Activated CD4-positive, alpha-beta T cell treated with anti-CD3 and anti-CD28 coated beads for 36 hours (primary cell): ENCODE results near the gene IGFLR1. TPM values are rescaled to one million over a fixed set of nuclear protein-coding genes. Genes with fewer than 3 reads are reported as not detected.
A peak's percentile ranks its signal among the peaks of the same experiment; 100 is the strongest.

Source experiments
- ATAC-seq: fragments of 200-7000 bp; cut with Tn5 transposase; one replicate; pipeline ENCODE4 v1.10.0; 2021; ENCODE audit warnings: mild to moderate bottlenecking, moderate library complexity
- CTCF ChIA-PET: fragments of 350-600 bp; sonication (Branson Sonifier 250); formaldehyde crosslinking; loops from one replicate; lab custom pipeline; 2021; ENCODE audit warnings: antibody characterized with exemption; lab: Charles Lee
- POLR2A ChIA-PET: fragments of 350-600 bp; sonication (Branson Sonifier 250); formaldehyde crosslinking; loops from one replicate; lab custom pipeline; 2021; ENCODE audit warnings: antibody characterized with exemption, inconsistent platforms; lab: Charles Lee
- DNase-seq: peaks from one replicate; pipeline ENCODE4 v3.0.0-alpha.2; 2020
- H3K27ac Mint-ChIP-seq: one replicate; pipeline ENCODE4 v1.8.0; 2021; ENCODE audit warnings: mixed read lengths
- H3K27me3 Mint-ChIP-seq: one replicate; pipeline ENCODE4 v1.8.0; 2021; ENCODE audit warnings: mixed read lengths
- H3K36me3 Mint-ChIP-seq: one replicate; pipeline ENCODE4 v1.8.0; 2021; ENCODE audit warnings: low read depth, mixed read lengths
- H3K4me1 Mint-ChIP-seq: one replicate; pipeline ENCODE4 v1.8.0; 2021; ENCODE audit warnings: mixed read lengths
- H3K4me3 Mint-ChIP-seq: one replicate; pipeline ENCODE4 v1.8.0; 2021; ENCODE audit warnings: mild to moderate bottlenecking, moderate library complexity, mixed read lengths
- H3K9me3 Mint-ChIP-seq: one replicate; pipeline ENCODE4 v1.8.0; 2021; ENCODE audit warnings: low read depth, mixed read lengths
- intact Hi-C, 2 experiments: fragments of 100-400 bp; cut with DNase I in 1 of 2; cut with micrococcal nuclease in 1 of 2; formaldehyde crosslinking; loops; one replicate each; pipeline versions ENCODE4 v1.14.2 to v1.15.1; 2022 to 2024; cut with DNase I, micrococcal nuclease
- total RNA-seq, 2 experiments: library from RNA; stranded (reverse); gene quantifications; one replicate each; pipeline ENCODE4 v1.2.3, GENCODE V29; 2021

IGFLR1 gene
- total RNA-seq, 2 experiments from 2014 or later = 71.4 to 80.2 TPM

GRCh38 chr19:35743640-35744429 is 1.6 kb upstream of the IGFLR1 start:
- CTCF ChIA-PET = interaction anchor here (1.0 to 2.0 kb wide), 5 partner anchors 22 to 186 kb away, joined by 3 to 8 read pairs (median 4); no protein-coding TSS in a partner anchor
- Mint-ChIP-seq H3K27ac (peak overlapping the region; percentile 100), H3K27me3 (no peaks in the 10 kb centered on the region), H3K4me1 (peaks cover 46% of the 10 kb centered on the region), H3K36me3 (peaks cover 31% of the 10 kb centered on the region), H3K9me3 (no peaks in the 10 kb centered on the region), H3K4me3 (peak overlapping the region; percentile 99)
- POLR2A ChIA-PET = interaction anchor here (1.8 to 2.3 kb wide), 2 partner anchors 25 to 41 kb away, joined by 10 to 13 read pairs; no protein-coding TSS in a partner anchor
- intact Hi-C loops = loop anchor here (1.0 to 10.0 kb wide), 9 partner anchors 27 to 599 kb away; partner anchors contain the start of genes ARHGAP33 (in 2 of the 2), ETV2 (in 1 of the 2), FXYD7 (in 1 of the 2) and SDHAF1 (in 1 of the 2)
- DNase-seq = no peak
- no peak for ATAC-seq

DNA sequence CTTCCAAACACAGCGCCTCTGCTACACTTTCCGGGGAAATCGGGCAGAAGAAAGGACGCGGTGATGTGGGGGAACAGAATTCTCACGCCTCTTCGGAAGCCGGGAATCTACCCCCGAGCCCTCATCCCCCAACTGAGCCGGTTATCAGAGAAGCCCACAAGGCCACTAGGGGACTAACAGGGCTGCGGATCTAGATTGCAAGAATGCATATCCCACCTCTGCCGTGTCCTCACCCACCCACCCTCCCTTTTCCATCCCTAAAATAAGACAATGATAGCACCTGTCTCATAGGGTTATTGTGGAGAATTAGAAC is 1.1 kb downstream of the IGFLR1 start:
- no peaks in the 10 kb centered on the region for H3K9me3 Mint-ChIP-seq
- POLR2A ChIA-PET = interaction anchor here (1.0 to 1.3 kb wide), 7 partner anchors 12 to 49 kb away, joined by 3 to 6 read pairs (median 4); no protein-coding TSS in a partner anchor
- CTCF ChIA-PET = interaction anchor here (0.7 to 2.2 kb wide), 9 partner anchors 10 to 273 kb away, joined by 3 to 14 read pairs (median 3); partner anchors contain the start of gene ALKBH6
- DNase-seq (no peak), ATAC-seq (no peak)
- intact Hi-C loops = loop anchor here (1.0 to 10.0 kb wide), 6 partner anchors 48 to 596 kb away; partner anchors contain the start of genes ETV2 (in 1 of the 2), FXYD7 (in 1 of the 2), POLR2I (in 1 of the 2) and SDHAF1 (in 1 of the 2)
- peaks cover 33% of the 10 kb centered on the region for H3K4me1 Mint-ChIP-seq
- H3K27me3 Mint-ChIP-seq = no peaks in the 10 kb centered on the region
- peak overlapping the region; percentile 96 for H3K27ac Mint-ChIP-seq
- H3K36me3 Mint-ChIP-seq = peaks cover 46% of the 10 kb centered on the region
- peak overlapping the region; percentile 82 for H3K4me3 Mint-ChIP-seq

GRCh38 chr19:35740423-35741202 is 1.6 kb downstream of the IGFLR1 start:
- ChIA-PET POLR2A (interaction anchor here (0.6 to 1.3 kb wide), 9 partner anchors 10 to 49 kb away, joined by 3 to 6 read pairs (median 4); no protein-coding TSS in a partner anchor), CTCF (interaction anchor here (0.6 to 2.2 kb wide), 14 partner anchors 10 to 274 kb away, joined by 3 to 14 read pairs (median 3); partner anchors contain the start of genes ALKBH6 and HAUS5)
- H3K27me3 Mint-ChIP-seq = no peaks in the 10 kb centered on the region
- ATAC-seq = peak; percentile 67
- no peaks in the 10 kb centered on the region for H3K9me3 Mint-ChIP-seq
- H3K4me1 Mint-ChIP-seq = peaks cover 28% of the 10 kb centered on the region
- H3K36me3 Mint-ChIP-seq = peaks cover 49% of the 10 kb centered on the region
- intact Hi-C loops = loop anchor here (1.0 to 10.0 kb wide), 14 partner anchors 18 to 596 kb away; partner anchors contain the start of genes APLP1 (in 1 of the 2), ARHGAP33 (in 1 of the 2), ETV2 (in 1 of the 2) and FXYD7 (in 1 of the 2)
- DNase-seq = peak; percentile 99
- H3K27ac Mint-ChIP-seq = peak overlapping the region; percentile 96
- H3K4me3 Mint-ChIP-seq = peak overlapping the region; percentile 82

GRCh38 chr19:35740108-35740422 is 2.2 kb downstream of the IGFLR1 start:
- CTCF ChIA-PET = interaction anchor here (0.6 to 2.2 kb wide), 8 partner anchors 9 to 274 kb away, joined by 3 to 14 read pairs (median 3); partner anchors contain the start of genes ALKBH6 and HAUS5
- Mint-ChIP-seq H3K4me3 (peak overlapping the region; percentile 82), H3K36me3 (peaks cover 52% of the 10 kb centered on the region), H3K27me3 (no peaks in the 10 kb centered on the region), H3K4me1 (peaks cover 26% of the 10 kb centered on the region), H3K9me3 (no peaks in the 10 kb centered on the region), H3K27ac (no peak overlapping the region)
- POLR2A ChIA-PET = interaction anchor here (0.6 to 1.3 kb wide), 8 partner anchors 10 to 50 kb away, joined by 3 to 6 read pairs (median 4); no protein-coding TSS in a partner anchor
- intact Hi-C loops = loop anchor here (1.0 to 10.0 kb wide), 14 partner anchors 18 to 595 kb away; partner anchors contain the start of genes APLP1 (in 1 of the 2), ARHGAP33 (in 1 of the 2), ETV2 (in 1 of the 2) and FXYD7 (in 1 of the 2)
- ATAC-seq (peak; percentile 1), DNase-seq (no peak)

- POLR2A ChIA-PET = interaction anchor here (0.6 to 1.3 kb wide), 3 partner anchors 9 to 37 kb away, joined by 3 read pairs; no protein-coding TSS in a partner anchor
- no peaks in the 10 kb centered on the region for H3K27me3 Mint-ChIP-seq
- H3K4me1 Mint-ChIP-seq = peaks cover 25% of the 10 kb centered on the region
- peak overlapping the region; percentile 82 for H3K4me3 Mint-ChIP-seq
- DNase-seq (no peak), ATAC-seq (no peak)
- intact Hi-C loops = loop anchor here (1.0 to 10.0 kb wide), 14 partner anchors 19 to 595 kb away; partner anchors contain the start of genes APLP1 (in 1 of the 2), ARHGAP33 (in 1 of the 2), ETV2 (in 1 of the 2) and FXYD7 (in 1 of the 2)
- H3K27ac Mint-ChIP-seq = no peak overlapping the region
- H3K36me3 Mint-ChIP-seq = peaks cover 47% of the 10 kb centered on the region
- H3K9me3 Mint-ChIP-seq = no peaks in the 10 kb centered on the region
- CTCF ChIA-PET = interaction anchor here (0.6 to 2.2 kb wide), 5 partner anchors 12 to 275 kb away, joined by 3 to 14 read pairs (median 4); partner anchors contain the start of gene ALKBH6
Measured at GRCh38 chr19:35739275-35740107, 2.8 kb downstream of the IGFLR1 start.

GRCh38 chr19:35738887-35739229 is 3.4 kb downstream of the IGFLR1 start:
- DNase-seq = no peak
- peaks cover 19% of the 10 kb centered on the region for H3K4me1 Mint-ChIP-seq
- ChIA-PET CTCF (interaction anchor here (2.2 kb wide), 1 partner anchor 26 kb away, joined by 14 read pairs; no protein-coding TSS in a partner anchor), POLR2A (interaction anchor here (0.6 kb wide), 1 partner anchor 20 kb away, joined by 3 read pairs; no protein-coding TSS in a partner anchor)
- intact Hi-C loops = no loop called here
- H3K4me3 Mint-ChIP-seq = no peak overlapping the region
- no peaks in the 10 kb centered on the region for H3K27me3 Mint-ChIP-seq
- peak overlapping the region; percentile 45 for H3K27ac Mint-ChIP-seq
- no peak for ATAC-seq
- H3K9me3 Mint-ChIP-seq = no peaks in the 10 kb centered on the region
- peaks cover 45% of the 10 kb centered on the region for H3K36me3 Mint-ChIP-seq

- peaks cover 44% of the 10 kb centered on the region for H3K36me3 Mint-ChIP-seq
- H3K9me3 Mint-ChIP-seq = no peaks in the 10 kb centered on the region
- ChIA-PET POLR2A (interaction anchor here (1.4 kb wide), 1 partner anchor 36 kb away, joined by 6 read pairs; no protein-coding TSS in a partner anchor), CTCF (interaction anchor here (0.6 to 1.9 kb wide), 5 partner anchors 18 to 168 kb away, joined by 3 to 6 read pairs (median 4); no protein-coding TSS in a partner anchor)
- H3K27ac Mint-ChIP-seq = peak overlapping the region; percentile 45
- H3K27me3 Mint-ChIP-seq = no peaks in the 10 kb centered on the region
- DNase-seq (no peak), ATAC-seq (no peak)
- H3K4me3 Mint-ChIP-seq = no peak overlapping the region
- intact Hi-C loops = no loop called here
- peaks cover 13% of the 10 kb centered on the region for H3K4me1 Mint-ChIP-seq
Measured at GRCh38 chr19:35738021-35738886, 4.0 kb downstream of the IGFLR1 start.

DNA sequence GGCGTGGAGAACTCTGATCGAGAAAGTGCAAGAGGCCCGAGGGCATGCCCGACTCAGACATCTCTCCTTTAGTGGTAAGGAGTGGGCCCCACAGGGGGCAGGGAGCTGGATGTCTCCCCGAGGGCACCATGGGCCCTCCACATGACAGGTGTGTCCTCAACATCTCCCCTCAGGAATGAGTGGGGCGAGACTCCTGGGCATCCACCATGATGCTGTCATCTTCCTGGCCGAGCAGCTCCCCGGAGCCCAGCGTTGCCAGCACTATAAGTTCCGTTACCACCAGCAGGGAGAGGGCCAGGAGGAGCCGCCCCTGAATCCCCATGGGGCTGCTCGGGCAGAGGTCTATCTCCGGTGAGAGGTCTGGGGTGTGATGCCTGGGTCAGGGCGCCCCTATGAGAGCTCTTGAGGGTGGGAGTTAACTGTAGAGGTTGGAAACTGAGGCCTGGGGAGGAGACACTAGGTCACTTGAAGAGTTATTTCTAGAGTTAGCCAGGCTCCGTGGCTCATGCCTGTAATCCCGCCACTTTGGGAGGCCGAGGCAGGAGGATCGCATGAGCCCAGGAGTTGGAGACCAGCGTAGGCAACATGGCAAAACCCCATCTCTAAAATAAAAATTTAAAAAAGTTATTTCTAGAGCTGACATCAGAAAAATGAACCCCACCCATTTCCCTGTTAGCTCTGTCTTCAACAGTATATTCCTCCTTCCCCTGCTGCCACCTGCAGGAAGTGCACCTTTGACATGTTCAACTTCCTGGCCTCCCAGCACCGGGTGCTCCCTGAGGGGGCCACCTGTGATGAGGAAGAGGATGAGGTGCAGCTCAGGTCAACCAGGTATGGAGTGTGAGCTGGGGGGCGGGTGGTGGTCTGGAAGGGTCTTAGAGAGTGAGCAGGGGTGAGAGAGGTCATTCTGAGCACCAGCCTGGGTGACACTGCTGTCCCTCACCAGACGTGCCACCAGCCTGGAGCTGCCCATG is 5.1 kb downstream of the IGFLR1 start:
- Mint-ChIP-seq H3K4me3 (no peak overlapping the region), H3K27me3 (no peaks in the 10 kb centered on the region), H3K9me3 (no peaks in the 10 kb centered on the region), H3K27ac (peak overlapping the region; percentile 52), H3K4me1 (peaks cover 5% of the 10 kb centered on the region), H3K36me3 (peaks cover 36% of the 10 kb centered on the region)
- DNase-seq (peak; percentile 62), ATAC-seq (no peak)
- intact Hi-C loops = no loop called here
- ChIA-PET CTCF (interaction anchor here (0.6 to 1.9 kb wide), 10 partner anchors 11 to 170 kb away, joined by 3 to 6 read pairs (median 3); partner anchors contain the start of gene LIN37), POLR2A (interaction anchor here (1.4 kb wide), 1 partner anchor 35 kb away, joined by 6 read pairs; no protein-coding TSS in a partner anchor)
